DOHH2 (cell line): ENCODE results near the gene FRG2.

Experiments
- EZH2phosphoT487 ChIP-seq: fragments of 200-600 bp; sonication (generic); IDR thresholded peaks from 2 replicates; pipeline ENCODE4 v1.6.1; 2017; ENCODE audit warnings: borderline replicate concordance, mild to moderate bottlenecking, antibody characterized with exemption, low read length, moderate library complexity, mixed read lengths
- TF ChIP-seq, protein P1 (sequence below): fragments of 200-600 bp; sonication (generic); IDR thresholded peaks from one replicate; pipeline ENCODE4 v1.5.1; 2014; ENCODE audit warnings: antibody characterized with exemption, mild to moderate bottlenecking, low read depth, low read length; ENCODE audit not compliant: poor library complexity, severe bottlenecking

- TF ChIP-seq, protein P1, sequence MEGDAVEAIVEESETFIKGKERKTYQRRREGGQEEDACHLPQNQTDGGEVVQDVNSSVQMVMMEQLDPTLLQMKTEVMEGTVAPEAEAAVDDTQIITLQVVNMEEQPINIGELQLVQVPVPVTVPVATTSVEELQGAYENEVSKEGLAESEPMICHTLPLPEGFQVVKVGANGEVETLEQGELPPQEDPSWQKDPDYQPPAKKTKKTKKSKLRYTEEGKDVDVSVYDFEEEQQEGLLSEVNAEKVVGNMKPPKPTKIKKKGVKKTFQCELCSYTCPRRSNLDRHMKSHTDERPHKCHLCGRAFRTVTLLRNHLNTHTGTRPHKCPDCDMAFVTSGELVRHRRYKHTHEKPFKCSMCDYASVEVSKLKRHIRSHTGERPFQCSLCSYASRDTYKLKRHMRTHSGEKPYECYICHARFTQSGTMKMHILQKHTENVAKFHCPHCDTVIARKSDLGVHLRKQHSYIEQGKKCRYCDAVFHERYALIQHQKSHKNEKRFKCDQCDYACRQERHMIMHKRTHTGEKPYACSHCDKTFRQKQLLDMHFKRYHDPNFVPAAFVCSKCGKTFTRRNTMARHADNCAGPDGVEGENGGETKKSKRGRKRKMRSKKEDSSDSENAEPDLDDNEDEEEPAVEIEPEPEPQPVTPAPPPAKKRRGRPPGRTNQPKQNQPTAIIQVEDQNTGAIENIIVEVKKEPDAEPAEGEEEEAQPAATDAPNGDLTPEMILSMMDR, result no peak
- no peak for TF ChIP-seq EZH2phosphoT487
Measured at GRCh38 chr4:190020790-190021717, 6.0 kb downstream of the FRG2 start.
